ENCODE measurements around the gene SMLR1.
A peak's percentile ranks its signal among the peaks of the same experiment; 100 is the strongest.

Gene SMLR1

DNA sequence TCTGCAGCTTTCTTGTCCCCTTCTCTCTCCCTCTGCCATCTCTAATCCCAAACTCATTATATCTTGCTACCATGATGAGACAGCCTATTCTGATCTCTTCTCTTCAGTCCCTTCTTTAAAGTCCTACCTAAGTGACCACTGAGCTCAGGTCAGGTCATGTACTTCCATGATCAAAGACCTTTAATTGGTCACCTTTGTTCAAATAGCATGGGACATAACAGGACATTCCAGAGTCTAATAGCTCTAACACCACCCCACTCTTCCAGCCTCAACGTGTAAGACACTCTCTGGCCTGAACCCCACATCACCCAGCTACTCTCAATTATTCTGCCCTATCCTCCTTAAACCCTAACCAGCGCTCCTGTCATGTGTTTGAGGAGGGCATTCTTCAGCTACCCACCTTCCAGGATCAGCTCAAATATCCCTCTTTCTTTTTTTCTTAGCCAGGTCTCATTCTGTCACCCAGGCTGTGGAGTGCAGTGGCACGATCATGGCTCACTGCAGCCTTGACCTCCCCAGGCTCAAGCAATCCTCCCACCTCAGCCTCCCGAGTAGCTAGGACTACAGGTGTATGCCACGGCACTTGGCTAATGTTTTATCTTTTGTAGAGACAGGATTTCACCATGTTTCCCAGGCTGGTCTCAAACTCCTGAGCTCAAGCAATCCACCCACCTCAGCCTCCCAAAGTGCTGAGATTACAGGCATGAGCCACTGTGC lies 2.1 kb upstream of the SMLR1 start:
- DNase-seq: no peak

DNA sequence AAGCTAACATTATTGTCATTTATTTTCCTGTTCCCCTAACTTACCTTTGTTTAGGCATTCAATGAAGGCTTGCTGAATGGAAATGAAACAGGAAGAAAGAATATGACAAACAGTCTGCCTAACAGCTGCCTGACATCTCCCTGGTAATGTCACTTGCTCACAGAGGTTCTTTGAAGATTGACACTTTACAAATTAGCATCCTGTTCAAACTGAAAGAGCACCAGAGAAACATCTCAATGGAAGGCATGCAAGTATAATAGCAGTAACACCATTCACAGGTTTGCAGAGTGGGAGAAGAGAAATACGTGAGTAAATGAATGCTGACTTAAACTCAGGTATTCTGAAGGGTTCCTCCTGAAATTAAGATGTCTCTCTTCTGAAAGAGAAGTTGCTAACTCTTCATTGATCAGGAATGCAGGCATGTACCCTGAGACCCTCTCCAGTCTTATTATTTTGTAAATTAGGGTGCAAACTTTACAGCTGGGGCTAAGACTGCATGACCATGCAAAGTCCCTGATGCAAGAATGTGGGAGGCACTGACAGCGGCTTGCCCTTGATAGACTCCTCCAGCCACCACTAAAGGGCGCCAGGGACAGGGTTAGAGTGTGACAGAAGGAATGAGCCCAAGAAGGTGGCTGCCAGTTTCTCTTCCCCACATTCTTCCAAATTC lies 1.3 kb upstream of the SMLR1 start:
- DNase-seq: no peak

DNA sequence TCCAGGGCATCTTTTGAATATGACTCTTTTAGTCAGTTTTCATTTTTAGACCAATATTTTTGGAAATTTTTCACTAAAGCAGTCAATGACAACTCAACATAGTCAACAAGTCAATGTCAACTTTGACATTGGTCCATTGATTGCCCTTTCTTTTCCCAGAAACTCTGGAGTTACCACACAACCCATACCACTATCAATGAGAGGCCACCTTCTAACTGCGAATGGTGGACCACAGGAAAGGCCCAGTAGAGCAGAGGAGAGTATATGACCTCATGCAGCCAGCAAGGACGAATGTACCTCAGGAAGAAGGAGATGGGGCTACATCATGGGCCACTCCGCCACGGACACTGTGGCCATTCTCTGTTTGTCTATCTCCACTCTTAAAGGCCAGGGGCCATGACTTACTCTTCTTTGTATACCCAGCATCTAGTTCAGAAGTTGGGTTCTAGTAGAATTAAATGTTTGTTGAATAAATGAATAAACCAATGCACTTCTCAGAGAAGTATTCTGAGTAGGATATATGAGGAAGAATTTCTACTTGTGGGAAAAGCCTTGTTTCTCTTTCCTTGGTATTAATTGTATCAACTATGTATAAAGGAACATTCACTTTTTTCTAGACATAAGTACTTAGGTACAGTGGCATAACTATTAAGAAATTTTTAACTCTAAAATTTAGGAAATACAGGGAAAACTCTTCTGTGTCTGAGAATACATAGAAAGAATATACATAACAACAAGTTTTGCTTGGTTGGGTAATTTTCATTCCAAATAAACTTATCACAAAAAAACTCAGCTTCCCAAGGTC lies 562 bp upstream of the SMLR1 start:
- DNase-seq: no peak

DNA sequence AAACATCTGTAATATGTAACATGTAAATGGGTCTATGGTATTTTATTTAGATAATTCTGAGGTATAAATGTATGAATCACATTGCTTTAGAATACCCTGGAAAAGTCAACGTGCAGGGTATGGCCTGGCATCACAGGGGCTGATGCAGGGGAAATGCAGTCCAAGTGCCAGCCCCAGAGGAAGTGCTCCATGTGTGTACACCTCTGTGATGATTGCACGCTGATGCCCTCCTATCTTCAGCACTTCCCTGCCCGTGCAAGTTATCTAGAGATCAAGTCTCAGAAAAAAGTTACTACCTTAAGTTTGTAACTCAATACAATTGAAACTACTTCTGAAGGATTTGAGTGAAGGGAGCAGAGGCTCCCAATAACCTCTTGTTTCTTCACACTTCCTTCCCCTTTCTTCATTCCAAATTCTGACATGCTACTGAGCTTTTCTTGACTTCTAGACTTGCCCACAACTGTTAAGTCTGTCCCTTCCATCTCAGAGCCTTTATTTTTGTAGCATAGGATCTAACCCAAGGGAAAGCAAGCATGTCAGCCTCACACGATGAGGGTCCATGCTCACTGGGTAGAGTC lies 2.2 kb downstream of the SMLR1 start:
- DNase-seq: no peak

DNA sequence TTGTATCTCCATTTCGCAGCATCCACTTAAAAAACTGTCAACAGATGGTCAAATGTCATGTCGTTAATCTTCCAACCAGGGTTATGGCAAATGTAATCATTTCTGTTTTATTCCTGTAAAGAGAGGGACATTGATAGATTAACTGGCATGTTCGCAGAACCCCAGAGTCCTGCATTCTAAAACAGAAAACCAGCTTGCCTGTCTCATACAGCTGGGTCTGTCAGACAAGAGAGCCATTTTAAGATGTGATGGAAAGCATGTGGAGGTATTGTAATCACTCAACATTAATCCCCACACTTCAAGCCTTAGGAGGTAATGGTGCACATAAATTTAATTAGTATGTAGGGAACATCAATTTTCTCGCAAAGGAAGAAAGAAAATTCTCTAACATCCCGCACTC lies 4.4 kb downstream of the SMLR1 start:
- no peak for DNase-seq

DNA sequence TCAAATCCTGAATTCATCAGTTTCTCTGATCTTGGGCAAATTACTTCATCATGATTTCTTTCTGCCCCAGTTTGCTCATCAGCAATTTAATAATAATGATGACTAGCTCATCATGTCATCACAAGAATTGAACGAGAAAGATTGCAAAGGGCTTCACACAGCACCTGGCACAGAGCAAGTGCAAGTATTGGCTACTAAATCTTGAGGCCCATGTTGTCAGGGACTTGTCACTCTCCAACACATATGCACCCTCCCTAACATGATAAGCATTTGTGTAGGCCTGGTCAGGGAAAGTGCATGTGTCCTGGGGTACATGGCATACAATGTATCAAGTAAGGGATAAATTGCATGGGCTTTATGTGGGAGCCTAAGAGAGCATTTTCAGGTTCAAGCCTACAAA lies 6.4 kb downstream of the SMLR1 start:
- DNase-seq: no peak

DNA sequence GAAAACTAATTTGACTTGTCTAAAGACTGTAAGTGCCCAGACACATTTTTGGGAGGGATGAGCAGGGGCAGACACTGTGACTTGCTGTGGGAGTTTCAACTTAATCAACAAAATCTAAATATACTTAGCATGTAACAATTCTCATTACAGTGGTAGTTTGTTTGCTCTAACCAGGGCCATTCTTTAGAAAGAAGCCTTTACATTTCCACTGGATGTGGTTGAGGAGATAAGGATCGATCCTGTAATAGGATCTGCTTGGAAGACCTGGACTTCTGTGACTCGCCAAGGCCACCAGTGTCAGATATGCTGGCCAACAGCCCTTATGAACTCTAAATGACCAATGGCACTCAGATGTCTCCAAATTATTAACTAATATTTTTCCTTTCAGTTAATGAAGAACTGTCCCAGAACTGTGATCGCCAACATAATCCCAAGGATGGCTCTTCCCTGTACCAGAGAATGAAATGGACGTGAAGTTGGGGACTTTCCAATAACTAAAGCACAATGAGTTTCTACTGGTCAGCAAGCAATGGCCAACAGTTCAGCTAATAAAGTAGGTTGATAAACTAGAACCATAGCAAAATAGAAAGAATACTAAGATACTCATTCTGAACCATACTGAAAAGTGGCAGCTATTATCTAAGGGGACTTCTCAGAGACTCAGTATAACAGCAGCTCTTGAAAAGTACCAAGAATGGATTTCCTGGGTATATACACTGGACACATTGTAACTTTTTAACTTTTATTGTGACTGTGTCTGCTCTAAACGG lies 7.5 kb downstream of the SMLR1 start:
- DNase-seq: no peak

DNA sequence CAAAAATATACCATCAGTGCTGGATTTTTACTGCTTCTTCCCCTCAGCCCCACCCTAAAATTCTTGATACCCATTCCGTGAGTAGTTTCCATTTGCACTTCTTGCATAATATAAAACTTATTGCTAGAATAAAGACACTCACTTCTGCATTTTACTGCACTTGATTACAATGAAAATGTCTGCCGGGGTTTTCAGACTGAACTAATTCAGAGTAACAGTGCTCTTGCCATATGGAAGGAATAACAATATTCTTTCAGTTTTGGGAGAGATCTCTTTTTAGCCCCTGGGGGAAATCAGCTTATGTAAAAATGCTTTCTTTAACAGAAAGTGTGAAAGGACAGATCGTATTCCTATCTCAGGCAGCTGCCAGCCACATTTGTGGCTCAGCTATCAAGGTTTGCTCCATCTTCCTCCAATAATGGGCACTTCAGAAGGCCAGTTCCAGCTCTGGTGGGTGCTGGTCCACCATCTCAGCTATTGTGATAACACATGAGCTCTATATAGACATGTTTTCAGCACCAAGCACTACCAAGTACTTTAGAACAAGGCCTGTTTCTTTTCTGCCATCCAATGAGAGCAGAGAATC lies 8.9 kb downstream of the SMLR1 start:
- peak in 3 of 56 donors; percentile 1 to 9 (median 1) for DNase-seq

DNA sequence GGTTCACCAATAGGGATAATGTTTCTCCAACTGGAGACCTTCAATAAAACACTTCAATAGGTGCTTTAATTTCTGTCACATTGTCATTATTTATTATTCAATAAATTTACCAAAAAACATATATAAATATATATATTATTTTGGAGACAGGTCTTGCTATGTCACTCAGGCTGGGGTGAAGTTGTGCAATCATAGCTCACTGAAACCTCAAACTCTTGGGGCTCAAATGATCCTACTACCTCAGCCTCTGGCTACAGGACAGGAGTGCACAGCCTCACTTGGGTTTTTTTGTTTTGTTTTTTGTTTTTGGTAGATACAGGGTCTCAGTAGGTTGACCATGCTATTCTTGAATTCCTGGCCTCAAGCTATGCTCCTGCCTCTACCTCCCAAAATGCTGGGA lies 9.9 kb downstream of the SMLR1 start:
- DNase-seq: no peak

DNA sequence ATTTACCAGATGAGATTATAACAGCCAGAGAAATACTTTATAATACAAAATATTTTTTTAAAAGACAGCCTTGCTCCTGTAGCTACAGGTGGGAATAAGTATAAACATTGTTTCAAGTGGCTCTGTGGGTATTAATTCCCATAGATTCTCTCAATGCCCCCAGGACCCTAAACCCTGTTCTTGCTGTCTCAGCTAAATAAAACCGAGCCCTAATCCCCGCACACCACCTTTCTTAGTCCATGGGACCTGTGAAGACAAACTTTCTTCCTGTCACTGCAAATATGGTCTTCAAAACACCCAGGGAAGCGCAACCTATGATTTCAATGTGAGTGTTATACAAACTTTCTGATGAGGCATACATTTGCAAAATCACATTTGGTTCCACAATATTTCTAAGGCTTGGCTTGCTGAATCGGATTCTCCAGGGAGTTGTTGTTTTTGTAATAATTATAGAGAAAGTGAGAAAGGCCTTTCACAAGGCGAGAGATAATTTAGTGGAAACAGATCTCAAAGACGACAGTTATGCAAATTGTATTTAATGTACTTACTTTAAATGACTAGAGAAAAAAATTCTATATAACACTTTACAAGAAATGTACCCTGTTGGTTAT lies 11.1 kb downstream of the SMLR1 start:
- no peak for DNase-seq

DNA sequence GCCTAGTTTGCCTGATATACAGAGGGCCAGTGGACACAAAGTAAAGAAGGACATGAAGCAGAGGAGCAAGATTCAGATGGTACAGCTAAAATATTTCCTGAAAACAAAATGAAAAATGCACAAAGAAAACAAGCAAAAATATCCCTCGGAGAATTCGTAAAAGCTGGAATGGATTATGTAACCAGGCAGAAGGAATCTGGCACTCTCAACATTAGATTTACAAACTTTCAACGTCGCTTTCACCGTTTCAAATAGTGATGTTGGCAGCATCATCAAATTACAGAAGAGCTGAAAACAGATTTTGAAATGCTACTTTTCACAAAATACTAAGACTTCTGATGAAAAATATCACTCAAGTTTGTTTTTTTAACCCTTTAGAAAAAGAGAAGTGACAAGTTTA lies 11.7 kb downstream of the SMLR1 start:
- DNase-seq: no peak

DNA sequence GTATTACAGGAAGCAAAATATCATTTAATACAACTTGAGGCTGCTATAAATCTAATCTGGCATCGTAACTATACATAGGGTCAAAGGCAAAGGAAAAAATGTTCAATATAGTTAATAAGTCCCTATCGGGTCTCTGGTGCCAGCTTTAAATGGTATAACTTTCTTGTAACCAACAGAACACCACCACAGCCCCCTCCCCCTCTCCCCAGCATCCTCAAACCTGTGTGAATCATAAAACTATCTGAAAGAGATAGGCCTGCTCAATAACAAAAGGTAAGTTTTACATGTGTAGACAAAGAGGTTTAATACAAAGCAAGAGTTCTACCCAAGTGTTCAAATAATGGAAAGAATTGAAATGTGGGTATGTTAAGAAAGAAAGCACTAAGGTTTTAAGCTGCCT lies 12.2 kb downstream of the SMLR1 start:
- DNase-seq: no peak

DNA sequence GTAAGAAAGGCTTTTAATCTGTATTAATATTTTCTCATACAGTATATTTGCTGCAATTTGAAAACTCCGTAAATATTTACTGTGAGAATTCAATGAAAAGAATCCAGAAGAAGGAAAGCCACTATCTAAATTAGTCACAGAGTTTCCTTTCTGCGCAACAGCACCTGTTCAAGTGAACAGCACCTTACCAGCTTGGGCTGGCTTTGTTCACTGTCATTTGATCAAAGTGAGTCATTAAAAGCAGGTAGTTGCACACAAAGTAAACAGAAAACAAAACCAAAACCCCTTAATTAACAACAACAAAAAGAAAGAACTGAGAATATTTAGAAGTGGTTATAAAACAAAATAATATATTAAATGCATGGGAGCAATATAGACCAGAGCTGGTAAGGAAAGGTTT lies 12.8 kb downstream of the SMLR1 start:
- DNase-seq: no peak

DNA sequence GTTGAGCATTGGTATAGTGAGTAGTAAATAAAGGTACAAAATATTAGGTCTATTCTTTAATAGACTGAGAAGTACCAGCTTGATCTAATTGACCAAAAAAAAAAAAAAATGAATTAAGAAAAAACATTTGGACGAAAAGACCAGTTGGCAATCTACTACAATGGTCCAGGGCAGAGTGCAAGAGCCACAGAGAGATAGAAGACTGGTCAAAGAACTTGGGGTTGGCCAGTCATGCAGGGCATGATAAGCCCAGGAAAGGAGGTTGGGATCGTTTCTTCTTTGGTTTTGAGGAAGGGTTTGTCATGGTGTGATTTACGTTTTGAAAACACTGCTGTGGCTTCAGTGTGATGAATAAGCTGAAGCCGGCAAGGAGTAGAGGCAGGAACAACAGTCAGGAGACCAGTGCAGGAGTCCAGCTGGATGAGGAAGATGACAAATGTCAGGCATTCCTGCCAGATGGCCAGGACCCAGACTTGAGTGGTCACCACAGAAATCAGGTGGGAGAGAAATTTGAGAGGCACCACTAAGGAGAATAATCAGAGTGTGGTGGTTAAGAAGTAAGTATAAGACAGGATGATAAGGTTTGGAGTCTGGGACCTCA lies 14.0 kb downstream of the SMLR1 start:
- no peak for DNase-seq

DNA sequence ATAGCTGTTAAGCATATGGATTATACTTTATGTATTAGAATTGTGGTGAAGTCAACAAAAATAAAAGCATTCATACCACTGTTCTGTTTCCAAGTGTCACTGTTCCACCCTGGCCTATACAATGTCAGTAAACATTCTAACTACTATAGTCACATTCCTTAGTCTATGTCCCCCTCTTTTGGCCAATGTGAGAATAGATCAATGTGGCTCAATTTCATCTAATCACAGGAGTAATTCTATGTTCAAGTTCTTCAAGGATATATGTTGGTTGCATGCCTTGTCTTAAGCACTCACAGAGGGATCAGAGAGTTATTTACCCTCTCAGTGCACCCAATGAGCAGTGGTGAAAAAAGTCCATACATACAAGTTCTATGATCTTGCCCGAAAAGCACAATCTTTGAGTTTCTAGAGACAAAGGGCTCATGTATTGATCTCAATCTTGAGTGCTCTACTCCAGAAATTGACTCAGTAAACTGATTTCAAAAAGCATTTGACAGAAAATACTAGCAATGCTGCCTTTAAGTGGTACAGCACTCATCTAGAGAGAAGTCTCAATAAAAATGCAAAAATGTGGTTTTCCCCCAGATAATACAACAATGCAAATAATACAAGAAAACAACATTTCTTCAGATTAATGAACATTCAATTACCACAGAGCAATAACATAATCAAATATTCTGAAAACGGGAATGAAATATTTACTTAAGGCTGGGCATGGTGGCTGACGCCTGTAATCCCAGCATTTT lies 16.5 kb downstream of the SMLR1 start:
- no peak for DNase-seq

DNA sequence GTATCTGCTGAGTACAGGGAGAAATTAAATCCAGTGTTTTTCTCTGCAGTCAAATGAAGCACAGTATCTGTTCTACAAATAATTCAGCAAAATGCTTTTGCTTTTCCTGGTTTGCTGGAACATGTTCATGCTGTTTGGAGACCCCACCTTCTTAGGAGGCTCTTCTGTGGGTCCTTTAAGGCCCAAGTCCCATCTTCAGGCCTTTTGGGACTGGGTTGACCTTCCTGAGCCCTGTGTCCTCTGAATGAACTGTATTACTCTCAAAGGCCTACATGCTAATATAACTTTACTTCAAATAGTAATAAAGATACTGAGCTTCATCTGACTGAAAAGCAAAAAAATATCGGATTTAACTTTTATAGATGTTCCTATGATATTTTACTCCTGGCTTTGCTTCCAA lies 19.3 kb downstream of the SMLR1 start:
- DNase-seq: no peak

DNA sequence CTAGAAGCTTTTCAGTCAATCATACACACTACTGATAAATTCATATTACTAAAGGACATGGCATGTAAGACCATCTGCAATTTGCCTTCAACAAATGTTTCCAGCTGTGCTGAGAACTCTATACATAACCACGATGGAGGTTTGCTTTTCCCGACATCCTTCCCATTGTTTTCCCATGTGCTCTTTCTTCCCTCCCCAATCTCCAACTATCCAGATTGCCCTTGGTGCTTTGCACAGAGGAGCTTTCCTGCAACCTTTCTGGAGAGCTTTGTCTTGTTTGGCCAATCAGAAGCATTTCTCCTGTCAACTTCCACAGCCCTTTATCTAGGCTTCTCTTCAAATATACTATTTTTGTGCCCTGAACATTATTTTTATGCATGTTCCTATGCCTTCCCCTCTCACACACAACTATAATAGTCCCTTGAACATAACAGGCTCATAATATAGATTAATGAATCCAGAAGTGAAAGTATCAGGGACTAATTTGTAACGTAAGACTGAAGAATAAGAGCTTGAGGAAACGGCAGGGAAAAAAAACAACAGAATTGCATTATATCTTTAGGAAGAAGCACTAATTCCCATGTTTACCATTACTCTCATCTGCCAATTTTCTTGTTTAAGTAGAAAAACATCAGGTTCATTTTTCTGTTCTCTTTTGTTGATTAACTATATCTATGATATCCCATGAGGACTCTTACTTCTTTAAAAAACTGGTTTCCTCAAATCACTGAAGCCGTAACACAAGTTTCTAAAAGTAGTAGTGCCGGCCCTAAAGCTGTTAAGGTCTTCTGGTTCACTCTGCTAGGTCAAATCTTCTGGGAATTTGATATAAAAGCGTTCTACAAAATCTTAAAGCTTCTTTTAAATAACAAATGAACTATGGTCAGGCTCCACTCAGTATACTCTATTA lies 20.1 kb downstream of the SMLR1 start:
- DNase-seq: no peak

DNA sequence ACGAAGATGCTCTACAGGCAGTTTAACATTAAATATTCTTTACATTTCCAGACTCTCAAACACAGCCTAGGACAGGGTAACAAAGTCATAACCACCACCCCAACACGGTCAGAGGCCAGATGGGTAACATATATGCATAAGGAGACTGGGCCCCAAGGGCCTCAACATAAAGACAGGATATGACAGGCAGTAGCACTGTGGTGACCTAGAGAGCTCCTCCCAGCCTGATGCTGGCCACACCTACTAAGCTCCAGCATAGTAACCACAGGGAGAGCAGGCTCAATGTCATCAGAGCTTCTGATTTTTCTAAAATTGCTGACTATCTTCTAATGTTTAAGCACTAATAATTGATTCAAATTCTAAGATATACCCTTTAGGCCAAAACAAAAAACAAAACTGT lies 21.7 kb downstream of the SMLR1 start:
- no peak for DNase-seq

All from amygdala (tissue), 56 donors.